ENCODE data around the gene DGAT2.

Gene DGAT2

GRCh38 chr11:75797116-75797515 lies 28.5 kb downstream of the DGAT2 start:
- TF ChIP-seq CTCF (IDR thresholded peaks at IDR 0.05; ENCODE audit: borderline replicate concordance, control extremely low read depth, extremely low read depth, insufficient read depth, missing control alignments): no peak
- in situ Hi-C loops (cut with MboI; ENCODE audit: low sequenced_read_pairs, unreplicated experiment): no loop called here
- DNase-seq (ENCODE audit: low spot score): no peak

GRCh38 chr11:75797792-75798191 lies 29.2 kb downstream of the DGAT2 start:
- no peak for DNase-seq (ENCODE audit: low spot score)

GRCh38 chr11:75800136-75800675 lies 31.6 kb downstream of the DGAT2 start:
- in situ Hi-C loops (cut with MboI; ENCODE audit: low sequenced_read_pairs, unreplicated experiment): loop anchor here (10.0 kb wide), 2 partner anchors 65 to 355 kb away; no protein-coding TSS in a partner anchor
- no peak for TF ChIP-seq CTCF (IDR thresholded peaks at IDR 0.05; ENCODE audit: borderline replicate concordance, control extremely low read depth, extremely low read depth, insufficient read depth, missing control alignments)
- no peak for DNase-seq (ENCODE audit: low spot score)

More at GRCh38 chr11:75797792-75798191, 29.2 kb downstream of the DGAT2 start:
- in situ Hi-C loops (cut with MboI; ENCODE audit: low sequenced_read_pairs, unreplicated experiment): no loop called here
- no peak for TF ChIP-seq CTCF (IDR thresholded peaks at IDR 0.05; ENCODE audit: borderline replicate concordance, control extremely low read depth, extremely low read depth, insufficient read depth, missing control alignments)

DNA sequence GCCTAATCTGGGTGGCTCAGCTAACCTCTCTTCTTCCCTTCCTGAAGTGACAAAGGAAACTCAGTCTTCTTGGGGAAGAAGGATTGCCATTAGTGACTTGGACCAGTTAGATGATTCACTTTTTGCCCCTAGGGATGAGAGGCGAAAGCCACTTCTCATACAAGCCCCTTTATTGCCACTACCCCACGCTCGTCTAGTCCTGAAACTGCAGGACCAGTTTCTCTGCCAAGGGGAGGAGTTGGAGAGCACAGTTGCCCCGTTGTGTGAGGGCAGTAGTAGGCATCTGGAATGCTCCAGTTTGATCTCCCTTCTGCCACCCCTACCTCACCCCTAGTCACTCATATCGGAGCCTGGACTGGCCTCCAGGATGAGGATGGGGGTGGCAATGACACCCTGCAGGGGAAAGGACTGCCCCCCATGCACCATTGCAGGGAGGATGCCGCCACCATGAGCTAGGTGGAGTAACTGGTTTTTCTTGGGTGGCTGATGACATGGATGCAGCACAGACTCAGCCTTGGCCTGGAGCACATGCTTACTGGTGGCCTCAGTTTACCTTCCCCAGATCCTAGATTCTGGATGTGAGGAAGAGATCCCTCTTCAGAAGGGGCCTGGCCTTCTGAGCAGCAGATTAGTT lies 32.3 kb downstream of the DGAT2 start:
- no peak for DNase-seq (ENCODE audit: low spot score)
- peak; percentile 21 for TF ChIP-seq CTCF (IDR thresholded peaks at IDR 0.05; ENCODE audit: borderline replicate concordance, control extremely low read depth, extremely low read depth, insufficient read depth, missing control alignments)
- in situ Hi-C loops (cut with MboI; ENCODE audit: low sequenced_read_pairs, unreplicated experiment): loop anchor here (10.0 kb wide), 2 partner anchors 64 to 354 kb away; no protein-coding TSS in a partner anchor

DNA sequence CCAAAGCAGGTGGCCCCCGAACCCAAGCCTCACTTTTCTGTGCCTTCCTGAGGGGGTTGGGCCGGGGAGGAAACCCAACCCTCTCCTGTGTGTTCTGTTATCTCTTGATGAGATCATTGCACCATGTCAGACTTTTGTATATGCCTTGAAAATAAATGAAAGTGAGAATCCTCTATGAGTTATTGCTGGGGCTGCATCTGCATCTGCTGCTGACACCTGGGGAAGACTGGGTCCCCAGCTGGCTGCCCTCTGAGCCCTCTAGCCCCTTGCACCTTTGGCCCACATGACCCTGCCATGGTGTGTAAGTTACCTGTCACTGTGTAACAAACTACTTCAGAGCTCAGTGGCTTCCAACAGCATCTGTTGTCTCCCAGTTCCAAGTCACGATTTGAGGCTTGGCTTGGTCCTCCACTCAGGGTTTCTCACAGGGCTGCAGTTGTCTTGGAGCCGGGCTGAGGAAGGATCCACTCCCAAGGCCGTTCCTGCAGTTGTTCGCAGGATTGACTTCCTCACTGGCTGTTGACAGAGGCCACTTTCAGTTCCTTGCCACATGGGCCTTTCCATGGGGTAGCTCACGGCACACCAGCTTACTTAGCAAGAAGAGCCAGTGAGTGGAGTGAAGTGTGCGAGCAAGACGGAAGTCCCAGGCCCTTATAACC lies 32.9 kb downstream of the DGAT2 start:
- in situ Hi-C loops (cut with MboI; ENCODE audit: low sequenced_read_pairs, unreplicated experiment): loop anchor here (10.0 kb wide), 2 partner anchors 63 to 353 kb away; no protein-coding TSS in a partner anchor
- no peak for DNase-seq (ENCODE audit: low spot score)
- TF ChIP-seq CTCF (IDR thresholded peaks at IDR 0.05; ENCODE audit: borderline replicate concordance, control extremely low read depth, extremely low read depth, insufficient read depth, missing control alignments): no peak

DNA sequence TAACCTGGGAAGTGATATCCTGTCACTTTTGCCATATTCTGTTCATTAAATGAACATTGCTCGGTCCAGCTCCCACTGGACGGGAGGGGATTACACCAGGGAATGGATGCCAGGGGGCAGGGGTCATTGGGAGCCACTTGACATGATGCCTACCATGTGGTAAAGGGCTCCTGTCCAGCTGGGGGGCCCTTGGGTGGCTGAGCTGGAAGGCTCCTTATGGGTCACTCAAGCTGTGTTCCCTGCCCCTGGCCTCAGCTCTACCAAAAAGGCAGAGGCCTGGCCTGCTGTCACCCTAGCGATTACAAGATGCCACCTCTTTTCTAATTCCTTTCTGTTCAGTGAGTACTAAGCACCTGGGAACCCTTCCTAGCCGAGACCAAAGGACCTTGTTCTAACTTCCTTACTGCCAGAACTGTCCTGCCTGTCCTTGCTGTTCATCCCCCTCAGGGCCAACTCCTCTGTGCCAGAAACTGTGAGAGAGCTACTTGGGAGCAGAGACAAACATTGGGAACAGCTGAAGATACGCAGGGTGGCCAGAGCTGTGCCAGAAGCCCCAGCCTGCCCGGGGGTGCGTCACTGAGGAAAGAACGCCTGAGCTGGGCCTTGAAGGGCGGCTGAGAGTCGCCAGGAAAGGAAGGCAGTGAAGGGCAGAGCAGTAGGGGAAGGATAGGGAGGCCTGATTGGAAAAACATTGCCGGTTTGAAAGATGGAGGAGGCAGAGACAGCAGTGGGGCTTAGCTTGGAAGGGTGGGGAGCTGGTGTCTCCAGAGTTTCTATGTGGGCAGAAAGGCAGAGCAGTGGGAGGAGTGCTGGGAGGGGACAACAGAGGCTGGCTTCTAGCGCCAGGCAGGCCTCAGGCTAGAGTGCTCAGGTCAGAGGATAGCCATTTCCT lies 33.7 kb downstream of the DGAT2 start:
- TF ChIP-seq CTCF (IDR thresholded peaks at IDR 0.05; ENCODE audit: borderline replicate concordance, control extremely low read depth, extremely low read depth, insufficient read depth, missing control alignments): no peak
- in situ Hi-C loops (cut with MboI; ENCODE audit: low sequenced_read_pairs, unreplicated experiment): loop anchor here (10.0 kb wide), 2 partner anchors 63 to 353 kb away; no protein-coding TSS in a partner anchor
- DNase-seq (ENCODE audit: low spot score): no peak

Data from GM13976 (cell line).